DND-41 (cell line): ENCODE data around the gene GSTM2.

Experiments
- ATAC-seq: fragments of 200-7000 bp; cut with Tn5 transposase; 3 replicates; pipeline ENCODE4 v1.9.1; 2021; ENCODE audit warnings: low read depth; ENCODE audit not compliant: insufficient read depth
- DNase-seq: peaks from one replicate; pipeline ENCODE4 v3.0.0-alpha.2; 2020
- H2AFZ ChIP-seq: 2 replicates; pipeline ENCODE4 v1.6.0; 2012; ENCODE audit warnings: low read depth, low read length
- H3K27ac ChIP-seq: 2 replicates; pipeline ENCODE4 v1.5.1; 2012; ENCODE audit warnings: low read length, inconsistent platforms
- H3K27me3 ChIP-seq: fragments of 200-600 bp; sonication (generic); 2 replicates; pipeline ENCODE4 v1.6.0; 2012; ENCODE audit warnings: low read length, mild to moderate bottlenecking, inconsistent platforms; ENCODE audit not compliant: insufficient read depth, poor library complexity
- H3K36me3 ChIP-seq: 2 replicates; pipeline ENCODE4 v1.5.1; 2012; ENCODE audit warnings: low read length, inconsistent platforms; ENCODE audit not compliant: insufficient read depth
- H3K4me1 ChIP-seq: 2 replicates; pipeline ENCODE4 v1.5.1; 2012; ENCODE audit warnings: mild to moderate bottlenecking, low read length; ENCODE audit not compliant: insufficient read depth
- H3K4me2 ChIP-seq: 2 replicates; pipeline ENCODE4 v1.6.0; 2012; ENCODE audit warnings: mild to moderate bottlenecking, moderate library complexity, low read length, inconsistent platforms; ENCODE audit not compliant: insufficient read depth
- H3K4me3 ChIP-seq, 2 experiments: fragments of 200-600 bp in 1 of 2; shearing (Covaris generic) in 1 of 2; 2 replicates each; pipeline ENCODE4 v1.5.1; 2012 to 2016; ENCODE audit warnings: inconsistent platforms in 2 of 2, low read length in 2 of 2, mild to moderate bottlenecking in 2 of 2, low read depth in 1 of 2, moderate library complexity in 1 of 2
- H3K79me2 ChIP-seq: 2 replicates; pipeline ENCODE4 v1.6.0; 2012; ENCODE audit warnings: low read length, inconsistent platforms; ENCODE audit not compliant: insufficient read depth
- H3K9ac ChIP-seq: 2 replicates; pipeline ENCODE4 v1.6.0; 2012; ENCODE audit warnings: low read depth, mild to moderate bottlenecking, inconsistent platforms, low read length, moderate library complexity
- H3K9me3 ChIP-seq: 2 replicates; pipeline ENCODE4 v1.5.1; 2012; ENCODE audit warnings: low read length, moderate library complexity, mild to moderate bottlenecking, inconsistent platforms; ENCODE audit not compliant: insufficient read depth, severe bottlenecking
- H4K20me1 ChIP-seq: 2 replicates; pipeline ENCODE4 v1.6.0; 2012; ENCODE audit warnings: low read length; ENCODE audit not compliant: insufficient read depth
- CTCF ChIP-seq: IDR thresholded peaks from 2 replicates; pipeline ENCODE4 v1.5.1; 2012; ENCODE audit warnings: borderline replicate concordance, low read length, moderate library complexity, mild to moderate bottlenecking; ENCODE audit not compliant: poor library complexity, severe bottlenecking; ENCODE audit errors: extremely low read depth
- EZH2 ChIP-seq: IDR thresholded peaks from 3 replicates; pipeline ENCODE4 v1.6.1; 2012; ENCODE audit warnings: borderline replicate concordance, low read depth, mild to moderate bottlenecking, moderate library complexity, low read length, inconsistent platforms; ENCODE audit not compliant: severe bottlenecking

The GSTM2 gene

GRCh38 chr1:109713636-109714035 lies 45.8 kb downstream of the GSTM2 start:
- Histone ChIP-seq H3K79me2 (no peaks in the 10 kb centered on the region), H2AFZ (no peak overlapping the region), H3K9ac (no peak overlapping the region), H3K4me1 (no peaks in the 10 kb centered on the region), H3K4me3 (no peak overlapping the region), H3K27ac (no peak overlapping the region), H3K9me3 (no peaks in the 10 kb centered on the region), H4K20me1 (no peaks in the 10 kb centered on the region), H3K4me2 (no peak overlapping the region), H3K36me3 (no peaks in the 10 kb centered on the region), H3K27me3 (no peaks in the 10 kb centered on the region)
- ATAC-seq (no peak), DNase-seq (no peak)
- no peak for TF ChIP-seq EZH2
- TF ChIP-seq CTCF = no peak

GRCh38 chr1:109714661-109715372 lies 47.0 kb downstream of the GSTM2 start:
- H4K20me1 ChIP-seq = no peaks in the 10 kb centered on the region
- no peaks in the 10 kb centered on the region for H3K36me3 ChIP-seq
- H3K9me3 ChIP-seq = no peaks in the 10 kb centered on the region
- H3K4me2 ChIP-seq = no peak overlapping the region
- TF ChIP-seq CTCF = no peak
- no peak for TF ChIP-seq EZH2
- no peak overlapping the region for H3K4me3 ChIP-seq
- no peak overlapping the region for H3K27ac ChIP-seq
- H3K27me3 ChIP-seq = no peaks in the 10 kb centered on the region
- DNase-seq (no peak), ATAC-seq (no peak)
- H3K4me1 ChIP-seq = no peaks in the 10 kb centered on the region
- H3K9ac ChIP-seq = no peak overlapping the region
- H2AFZ ChIP-seq = no peak overlapping the region
- H3K79me2 ChIP-seq = no peaks in the 10 kb centered on the region

GRCh38 chr1:109716121-109716520 lies 48.3 kb downstream of the GSTM2 start:
- no peak for DNase-seq

More at GRCh38 chr1:109716121-109716520, 48.3 kb downstream of the GSTM2 start:
- Histone ChIP-seq H3K9ac (no peak overlapping the region), H3K4me1 (no peaks in the 10 kb centered on the region), H3K4me3 (no peak overlapping the region), H2AFZ (no peak overlapping the region), H3K27me3 (peaks cover 3% of the 10 kb centered on the region), H4K20me1 (no peaks in the 10 kb centered on the region), H3K9me3 (no peaks in the 10 kb centered on the region), H3K79me2 (no peaks in the 10 kb centered on the region), H3K36me3 (no peaks in the 10 kb centered on the region), H3K27ac (no peak overlapping the region), H3K4me2 (no peak overlapping the region)
- ATAC-seq = no peak
- TF ChIP-seq CTCF (no peak), EZH2 (no peak)
